SK-N-SH treated with all-trans-retinoic acid at 6 μM for 48 hours (cell line): ENCODE results near the gene ALDH18A1.

ENCODE experiments used
- ATAC-seq: fragments of 200-7000 bp; cut with Tn5 transposase; 3 replicates; pipeline ENCODE4 v1.9.1; 2020; ENCODE audit warnings: mild to moderate bottlenecking, moderate library complexity
- ARNTL ChIP-seq: fragments of 450-650 bp; formaldehyde crosslinking; IDR thresholded peaks from 2 replicates; pipeline ENCODE4 v1.5.0; 2020; ENCODE audit warnings: low read depth, mild to moderate bottlenecking, moderate library complexity, borderline replicate concordance
- CREB5 ChIP-seq: fragments of 250-450 bp; sonication (Bioruptor Pico); IDR thresholded peaks from 2 replicates; pipeline ENCODE4 v1.5.1; 2020; ENCODE audit warnings: low read depth, mild to moderate bottlenecking, moderate library complexity
- CSDC2 ChIP-seq: fragments of 250-450 bp; sonication (Bioruptor Pico); IDR thresholded peaks from 2 replicates; pipeline ENCODE4 v1.5.0; 2020; ENCODE audit warnings: mild to moderate bottlenecking, moderate library complexity
- ESRRG ChIP-seq: fragments of 250-450 bp; sonication (Bioruptor Pico); IDR thresholded peaks from 2 replicates; pipeline ENCODE4 v1.6.1; 2021; ENCODE audit warnings: mild to moderate bottlenecking
- GLIS3 ChIP-seq: fragments of 250-450 bp; sonication (Bioruptor Pico); IDR thresholded peaks from 2 replicates; pipeline ENCODE4 v1.5.0; 2020; ENCODE audit warnings: mild to moderate bottlenecking, moderate library complexity
- ISL1 ChIP-seq: fragments of 250-450 bp; sonication (Bioruptor Pico); IDR thresholded peaks from 2 replicates; pipeline ENCODE4 v2.1.2; 2022; ENCODE audit warnings: mild to moderate bottlenecking, moderate library complexity
- OSR1 ChIP-seq: fragments of 250-450 bp; sonication (Bioruptor Pico); IDR thresholded peaks from 2 replicates; pipeline ENCODE4 v1.8.0; 2022; ENCODE audit warnings: moderate library complexity, mild to moderate bottlenecking, inconsistent platforms
- PATZ1 ChIP-seq: fragments of 250-450 bp; sonication (Bioruptor Pico); IDR thresholded peaks from 2 replicates; pipeline ENCODE4 v1.8.0; 2020; ENCODE audit warnings: mild to moderate bottlenecking, moderate library complexity, borderline replicate concordance
- POU6F1 ChIP-seq: fragments of 250-450 bp; sonication (Bioruptor Pico); IDR thresholded peaks from 2 replicates; pipeline ENCODE4 v1.8.0; 2021; ENCODE audit warnings: low read depth, mild to moderate bottlenecking, moderate library complexity, borderline replicate concordance
- PPARA ChIP-seq: fragments of 250-450 bp; sonication (Bioruptor Pico); IDR thresholded peaks from 2 replicates; pipeline ENCODE4 v1.5.0; 2020; ENCODE audit warnings: mild to moderate bottlenecking, borderline replicate concordance
- RARB ChIP-seq: fragments of 250-450 bp; sonication (Bioruptor Pico); IDR thresholded peaks from 2 replicates; pipeline ENCODE4 v1.8.0; 2021; ENCODE audit warnings: mild to moderate bottlenecking, moderate library complexity
- SNAI2 ChIP-seq: fragments of 250-450 bp; sonication (Bioruptor Pico); IDR thresholded peaks from 2 replicates; pipeline ENCODE4 v1.5.0; 2020; ENCODE audit warnings: mild to moderate bottlenecking, moderate library complexity
- ZC3H10 ChIP-seq: fragments of 250-450 bp; sonication (Bioruptor Pico); IDR thresholded peaks from 2 replicates; pipeline ENCODE4 v1.5.1; 2021; ENCODE audit warnings: mild to moderate bottlenecking, moderate library complexity
- ZFP3 ChIP-seq: fragments of 250-450 bp; sonication (Bioruptor Pico); IDR thresholded peaks from 2 replicates; pipeline ENCODE4 v1.5.0; 2020; ENCODE audit warnings: mild to moderate bottlenecking, moderate library complexity
- ZFP30 ChIP-seq: fragments of 450-650 bp; formaldehyde crosslinking; IDR thresholded peaks from 2 replicates; pipeline ENCODE4 v1.5.0; 2022; ENCODE audit warnings: mild to moderate bottlenecking, moderate library complexity
- ZNF565 ChIP-seq: fragments of 450-650 bp; formaldehyde crosslinking; conservative IDR thresholded peaks from 2 replicates; pipeline ENCODE4 v1.5.0; 2020; ENCODE audit warnings: low read depth, mild to moderate bottlenecking, moderate library complexity
- TF ChIP-seq, protein P1 (sequence below): fragments of 250-450 bp; sonication (Bioruptor Pico); IDR thresholded peaks from 2 replicates; pipeline ENCODE4 v1.5.0; 2020; ENCODE audit warnings: mild to moderate bottlenecking, moderate library complexity
- TF ChIP-seq, protein P2 (sequence below): fragments of 250-450 bp; sonication (Bioruptor Pico); IDR thresholded peaks from 2 replicates; pipeline ENCODE4 v1.5.1; 2021; ENCODE audit warnings: mild to moderate bottlenecking, moderate library complexity

Gene ALDH18A1

GRCh38 chr10:95691281-95691680, 34.8 kb upstream of the ALDH18A1 start (continued):
- TF ChIP-seq ZFP3 (CRISPR knock-in tag): no peak

DNA sequence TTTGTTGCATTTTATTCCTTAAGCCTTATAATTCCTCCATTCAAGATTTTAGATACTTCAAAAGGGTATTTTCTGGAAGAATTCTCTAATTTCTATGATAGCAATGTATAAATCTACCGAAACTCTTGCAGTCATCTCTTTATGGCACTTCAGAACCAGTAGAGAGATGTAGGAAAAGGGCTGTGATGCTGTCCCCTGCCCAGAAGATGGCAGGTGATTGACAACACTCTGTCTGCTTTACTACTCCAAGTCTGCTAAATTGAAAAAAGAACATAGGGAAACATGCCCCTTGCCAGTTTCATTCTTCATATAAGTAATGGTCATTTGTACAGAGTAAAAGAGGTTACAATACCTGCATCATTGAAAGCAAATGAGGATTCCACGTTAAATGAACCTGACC, 32.1 kb upstream of the ALDH18A1 start:
- TF ChIP-seq PPARA (CRISPR knock-in tag) (no peak), ZNF565 (CRISPR knock-in tag) (no peak), PATZ1 (CRISPR knock-in tag) (no peak), SNAI2 (no peak), RARB (no peak), GLIS3 (CRISPR knock-in tag) (no peak), POU6F1 (no peak), CSDC2 (CRISPR knock-in tag) (no peak)
- no peak for ATAC-seq

- TF ChIP-seq CREB5 (no peak), ESRRG (CRISPR knock-in tag) (no peak), ZFP30 (CRISPR knock-in tag) (no peak), ISL1 (CRISPR knock-in tag) (no peak), PATZ1 (CRISPR knock-in tag) (no peak), CSDC2 (CRISPR knock-in tag) (no peak), OSR1 (no peak), ARNTL (CRISPR knock-in tag) (no peak), ZC3H10 (CRISPR knock-in tag) (no peak), GLIS3 (CRISPR knock-in tag) (no peak), PPARA (CRISPR knock-in tag) (no peak), ZNF565 (CRISPR knock-in tag) (no peak)
- TF ChIP-seq, protein P1, sequence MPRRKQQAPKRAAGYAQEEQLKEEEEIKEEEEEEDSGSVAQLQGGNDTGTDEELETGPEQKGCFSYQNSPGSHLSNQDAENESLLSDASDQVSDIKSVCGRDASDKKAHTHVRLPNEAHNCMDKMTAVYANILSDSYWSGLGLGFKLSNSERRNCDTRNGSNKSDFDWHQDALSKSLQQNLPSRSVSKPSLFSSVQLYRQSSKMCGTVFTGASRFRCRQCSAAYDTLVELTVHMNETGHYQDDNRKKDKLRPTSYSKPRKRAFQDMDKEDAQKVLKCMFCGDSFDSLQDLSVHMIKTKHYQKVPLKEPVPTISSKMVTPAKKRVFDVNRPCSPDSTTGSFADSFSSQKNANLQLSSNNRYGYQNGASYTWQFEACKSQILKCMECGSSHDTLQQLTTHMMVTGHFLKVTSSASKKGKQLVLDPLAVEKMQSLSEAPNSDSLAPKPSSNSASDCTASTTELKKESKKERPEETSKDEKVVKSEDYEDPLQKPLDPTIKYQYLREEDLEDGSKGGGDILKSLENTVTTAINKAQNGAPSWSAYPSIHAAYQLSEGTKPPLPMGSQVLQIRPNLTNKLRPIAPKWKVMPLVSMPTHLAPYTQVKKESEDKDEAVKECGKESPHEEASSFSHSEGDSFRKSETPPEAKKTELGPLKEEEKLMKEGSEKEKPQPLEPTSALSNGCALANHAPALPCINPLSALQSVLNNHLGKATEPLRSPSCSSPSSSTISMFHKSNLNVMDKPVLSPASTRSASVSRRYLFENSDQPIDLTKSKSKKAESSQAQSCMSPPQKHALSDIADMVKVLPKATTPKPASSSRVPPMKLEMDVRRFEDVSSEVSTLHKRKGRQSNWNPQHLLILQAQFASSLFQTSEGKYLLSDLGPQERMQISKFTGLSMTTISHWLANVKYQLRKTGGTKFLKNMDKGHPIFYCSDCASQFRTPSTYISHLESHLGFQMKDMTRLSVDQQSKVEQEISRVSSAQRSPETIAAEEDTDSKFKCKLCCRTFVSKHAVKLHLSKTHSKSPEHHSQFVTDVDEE (CRISPR knock-in tag): no peak
- TF ChIP-seq, protein P2, sequence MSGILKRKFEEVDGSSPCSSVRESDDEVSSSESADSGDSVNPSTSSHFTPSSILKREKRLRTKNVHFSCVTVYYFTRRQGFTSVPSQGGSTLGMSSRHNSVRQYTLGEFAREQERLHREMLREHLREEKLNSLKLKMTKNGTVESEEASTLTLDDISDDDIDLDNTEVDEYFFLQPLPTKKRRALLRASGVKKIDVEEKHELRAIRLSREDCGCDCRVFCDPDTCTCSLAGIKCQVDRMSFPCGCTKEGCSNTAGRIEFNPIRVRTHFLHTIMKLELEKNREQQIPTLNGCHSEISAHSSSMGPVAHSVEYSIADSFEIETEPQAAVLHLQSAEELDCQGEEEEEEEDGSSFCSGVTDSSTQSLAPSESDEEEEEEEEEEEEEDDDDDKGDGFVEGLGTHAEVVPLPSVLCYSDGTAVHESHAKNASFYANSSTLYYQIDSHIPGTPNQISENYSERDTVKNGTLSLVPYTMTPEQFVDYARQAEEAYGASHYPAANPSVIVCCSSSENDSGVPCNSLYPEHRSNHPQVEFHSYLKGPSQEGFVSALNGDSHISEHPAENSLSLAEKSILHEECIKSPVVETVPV: no peak
- ATAC-seq: no peak
These were observed 27.5 kb upstream of the ALDH18A1 start for GRCh38 chr10:95683966-95684365.
